ENCODE data around the gene ONECUT3. TPM values are rescaled to one million over a fixed set of nuclear protein-coding genes. Genes with fewer than 3 reads are reported as not detected.

ONECUT3 gene
- total and polyA plus RNA-seq, 9 of the 15 experiments (the other 6 are each of a cell fraction or from before 2014, with no cell fraction given), result not detected

DNA sequence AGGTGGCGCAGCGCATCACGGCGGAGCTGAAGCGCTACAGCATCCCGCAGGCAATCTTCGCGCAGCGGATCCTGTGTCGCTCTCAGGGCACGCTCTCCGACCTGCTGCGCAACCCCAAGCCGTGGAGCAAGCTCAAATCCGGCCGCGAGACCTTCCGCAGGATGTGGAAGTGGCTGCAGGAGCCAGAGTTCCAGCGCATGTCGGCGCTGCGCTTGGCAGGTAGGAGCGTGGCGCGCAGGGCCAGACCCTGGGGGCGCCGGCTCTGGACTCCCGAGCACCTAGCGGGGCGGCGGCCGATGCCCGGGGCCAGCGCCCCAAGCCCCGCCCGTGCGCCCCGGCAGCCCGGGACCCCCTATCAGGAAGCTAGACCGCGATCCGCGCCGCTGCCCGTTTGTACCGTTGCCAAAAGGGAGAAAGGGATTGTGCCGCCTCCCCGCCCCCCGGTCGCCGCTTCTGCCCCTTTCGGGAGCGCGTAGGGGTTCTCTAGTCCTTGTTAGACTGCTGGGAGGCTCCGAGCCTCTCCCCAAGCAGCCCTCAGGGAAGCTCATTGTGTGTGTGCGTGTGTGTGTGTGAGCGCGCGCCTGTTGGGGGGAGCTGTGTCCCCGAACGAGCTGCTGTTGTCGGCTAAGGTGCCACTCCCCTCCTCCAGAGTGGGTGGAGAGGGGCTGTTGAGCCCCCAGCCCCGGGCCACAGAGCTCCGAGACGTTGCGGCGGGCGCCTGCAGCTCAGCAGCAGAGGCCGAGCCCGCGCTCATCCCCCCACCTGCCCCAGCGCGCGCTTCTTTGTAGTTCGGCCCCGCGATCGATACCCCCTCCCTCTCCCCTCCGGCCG is 1.5 kb downstream of the ONECUT3 start:
- ChIA-PET POLR2A (interaction anchor here (0.6 to 1.6 kb wide), 5 partner anchors 11 to 237 kb away, joined by 3 to 4 read pairs (median 3); no protein-coding TSS in a partner anchor), CTCF (ENCODE audit: low intra/inter-chr PET ratio) (no interaction called here)
- no peaks in the 10 kb centered on the region for H3K79me2 ChIP-seq (ENCODE audit: control insufficient read depth, insufficient read depth, low read length)
- H3K36me3 ChIP-seq (ENCODE audit: control insufficient read depth, insufficient read depth, low read length), result no peaks in the 10 kb centered on the region
- peaks cover 0 to 65% of the 10 kb centered on the region in 2 experiments; a peak in 2 of 5 replicates for H3K4me1 ChIP-seq (replicated peaks in 1 of 2; ENCODE audit: control insufficient read depth in 2 of 2, insufficient read depth in 2 of 2, low read length in 2 of 2)
- no peak overlapping the region for H3K27ac ChIP-seq (ENCODE audit: extremely low read depth, low read depth, low read length)
- FAIRE-seq (no peak), ATAC-seq (peak; percentile 33; the same call in 1 of the 3 replicates), DNase-seq (ENCODE audit: extremely low read depth in 1 of 4, low spot score in 3 of 4) (peak in 1 of 4 experiments; percentile 61)
- in situ Hi-C loops (cut with MboI) (no loop called here), intact Hi-C loops (cut with micrococcal nuclease) (no loop called here)
- H3K4me3 ChIP-seq, result no peak overlapping the region
- TF ChIP-seq PCBP2 (IDR thresholded peaks at IDR 0.05; ENCODE audit: low read depth, low read length, poor library complexity, severe bottlenecking) (no peak), FIP1L1 (IDR thresholded peaks at IDR 0.05; ENCODE audit: low read depth, low read length, poor library complexity, severe bottlenecking) (peak; percentile 42), HDAC6 (IDR thresholded peaks at IDR 0.05; ENCODE audit: low read depth, low read length) (peak; percentile 95; the same call in 1 of the 2 replicates)
- TF ChIP-seq, protein P1, sequence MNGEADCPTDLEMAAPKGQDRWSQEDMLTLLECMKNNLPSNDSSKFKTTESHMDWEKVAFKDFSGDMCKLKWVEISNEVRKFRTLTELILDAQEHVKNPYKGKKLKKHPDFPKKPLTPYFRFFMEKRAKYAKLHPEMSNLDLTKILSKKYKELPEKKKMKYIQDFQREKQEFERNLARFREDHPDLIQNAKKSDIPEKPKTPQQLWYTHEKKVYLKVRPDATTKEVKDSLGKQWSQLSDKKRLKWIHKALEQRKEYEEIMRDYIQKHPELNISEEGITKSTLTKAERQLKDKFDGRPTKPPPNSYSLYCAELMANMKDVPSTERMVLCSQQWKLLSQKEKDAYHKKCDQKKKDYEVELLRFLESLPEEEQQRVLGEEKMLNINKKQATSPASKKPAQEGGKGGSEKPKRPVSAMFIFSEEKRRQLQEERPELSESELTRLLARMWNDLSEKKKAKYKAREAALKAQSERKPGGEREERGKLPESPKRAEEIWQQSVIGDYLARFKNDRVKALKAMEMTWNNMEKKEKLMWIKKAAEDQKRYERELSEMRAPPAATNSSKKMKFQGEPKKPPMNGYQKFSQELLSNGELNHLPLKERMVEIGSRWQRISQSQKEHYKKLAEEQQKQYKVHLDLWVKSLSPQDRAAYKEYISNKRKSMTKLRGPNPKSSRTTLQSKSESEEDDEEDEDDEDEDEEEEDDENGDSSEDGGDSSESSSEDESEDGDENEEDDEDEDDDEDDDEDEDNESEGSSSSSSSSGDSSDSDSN (IDR thresholded peaks at IDR 0.05; ENCODE audit: borderline replicate concordance in 1 of 2, low read depth in 2 of 2, low read length in 2 of 2), result peak; percentile 25 to 34; a peak in 1 of 4 replicates
- no TSS peak for BruUV-seq (replicated peaks)
- no peak overlapping the region for H2AFZ ChIP-seq (ENCODE audit: low read depth, low read length)
- no peaks in the 10 kb centered on the region; the same call in 1 of the 2 replicates for H4K20me1 ChIP-seq (replicated peaks; ENCODE audit: control insufficient read depth, insufficient read depth, low read length)
- H3K9me3 ChIP-seq (replicated peaks; ENCODE audit: control insufficient read depth, insufficient read depth, low read depth, low read length), result no peaks in the 10 kb centered on the region
- 13% methylated on average over 47 of the region's 80 CpGs for WGBS (ENCODE audit: insufficient coverage, low coverage, missing lambda C conversion rate)
- peaks cover 29 to 43% of the 10 kb centered on the region in 2 experiments; a peak in 4 of 5 replicates for H3K27me3 ChIP-seq (ENCODE audit: control insufficient read depth in 2 of 2, insufficient read depth in 2 of 2, low read length in 2 of 2)
- no peaks in the 10 kb centered on the region for H3K9me1 ChIP-seq (ENCODE audit: control insufficient read depth, insufficient read depth, low read length)
- H3K4me2 ChIP-seq (ENCODE audit: insufficient read depth, low read length), result no peak overlapping the region
- no peak overlapping the region for H3K9ac ChIP-seq (ENCODE audit: insufficient read depth in 1 of 2, low read depth in 2 of 2, low read length in 2 of 2)
